ENCODE results near the gene HS1BP3.

GRCh38 chr2:20692081-20692480 lies 41.2 kb upstream of the HS1BP3 start:
- TF ChIP-seq UBTF (CRISPR knock-in tag; IDR thresholded peaks at IDR 0.05), result no peak
- TF ChIP-seq POLR2A (IDR thresholded peaks at IDR 0.05; ENCODE audit: insufficient read depth in 1 of 2, low read depth in 2 of 2, low read length in 2 of 2), result no peak
- TF ChIP-seq ZSCAN9 (CRISPR knock-in tag; IDR thresholded peaks at IDR 0.05; ENCODE audit: borderline replicate concordance), result no peak
- TF ChIP-seq ATM (IDR thresholded peaks at IDR 0.05; ENCODE audit: borderline replicate concordance), result no peak
- no peak for TF ChIP-seq HDAC2 (CRISPR knock-in tag; IDR thresholded peaks at IDR 0.05)
- TF ChIP-seq E2F1 (CRISPR knock-in tag; IDR thresholded peaks at IDR 0.05), result no peak
- TF ChIP-seq ATF6 (CRISPR knock-in tag; conservative IDR thresholded peaks at IDR 0.05), result no peak
- no peak for TF ChIP-seq POLR2AphosphoS5 (IDR thresholded peaks at IDR 0.05; ENCODE audit: low read depth, low read length)
- no peak for TF ChIP-seq ZNF17 (CRISPR knock-in tag; IDR thresholded peaks at IDR 0.05)
- TF ChIP-seq CTCF (CRISPR knock-in tag; IDR thresholded peaks at IDR 0.05), result no peak
- TF ChIP-seq ZNF44 (CRISPR knock-in tag; IDR thresholded peaks at IDR 0.05), result no peak

Data from HepG2 (cell line).